HG02870 (cell line): ENCODE results near the gene CC2D1A.
"Not testable (repeated sequence)": the region's sequence is repeated elsewhere in the genome, so short reads cannot be mapped to it uniquely, and the experiment has no call there.

Experiments
- ATAC-seq: cut with Tn5 transposase; IDR thresholded peaks from one replicate; pipeline ENCODE4 v1.9.1; 2021; ENCODE audit warnings: mild to moderate bottlenecking, moderate library complexity; ENCODE audit not compliant: unreplicated experiment

CC2D1A gene

GRCh38 chr19:13959962-13960862, 54.2 kb downstream of the CC2D1A start:
- no peak for ATAC-seq

DNA sequence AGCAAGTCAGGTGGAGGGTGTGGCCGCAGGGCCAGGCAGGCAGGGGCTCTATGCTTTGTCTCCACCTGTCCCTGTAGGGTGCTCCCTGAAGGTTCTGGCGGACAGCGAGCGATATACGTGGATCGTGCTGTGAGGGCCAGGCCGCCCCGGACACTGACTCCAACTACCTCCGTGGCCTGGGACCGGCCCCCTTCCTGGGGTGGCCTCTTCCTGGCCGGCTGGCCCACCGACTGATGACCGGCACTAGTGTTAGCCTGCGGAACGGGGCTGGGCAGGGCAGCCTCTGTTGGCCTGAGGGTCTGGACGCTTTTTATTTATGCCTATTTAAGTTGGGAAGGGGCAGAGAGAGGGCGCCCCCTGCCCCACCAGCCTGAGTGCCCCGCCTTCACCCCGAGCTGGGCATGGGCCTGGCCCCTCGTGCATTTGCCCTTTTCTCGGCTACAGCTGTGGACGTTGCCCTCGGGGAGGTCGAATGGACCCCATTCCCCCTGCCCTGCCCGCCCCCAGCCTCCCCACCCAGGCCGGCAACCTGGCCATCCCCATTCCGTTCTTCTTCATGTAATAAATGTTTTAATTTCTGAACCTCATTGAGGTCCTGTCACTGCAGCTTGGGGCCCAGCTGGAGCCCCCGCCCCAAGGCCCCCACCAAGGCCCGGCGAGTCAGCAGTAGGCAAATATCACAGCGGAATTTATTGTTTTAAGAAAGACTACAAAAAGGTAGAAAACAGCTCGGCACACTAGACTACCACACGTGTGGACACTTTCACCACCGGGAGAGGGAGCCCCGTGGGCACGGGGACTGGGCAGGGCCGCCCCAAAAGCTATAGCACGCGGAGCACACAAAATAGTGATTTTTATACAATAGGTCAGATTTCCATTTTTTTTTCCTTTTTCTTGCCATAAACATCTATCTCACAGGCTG, 55.1 kb downstream of the CC2D1A start:
- no peak for ATAC-seq

DNA sequence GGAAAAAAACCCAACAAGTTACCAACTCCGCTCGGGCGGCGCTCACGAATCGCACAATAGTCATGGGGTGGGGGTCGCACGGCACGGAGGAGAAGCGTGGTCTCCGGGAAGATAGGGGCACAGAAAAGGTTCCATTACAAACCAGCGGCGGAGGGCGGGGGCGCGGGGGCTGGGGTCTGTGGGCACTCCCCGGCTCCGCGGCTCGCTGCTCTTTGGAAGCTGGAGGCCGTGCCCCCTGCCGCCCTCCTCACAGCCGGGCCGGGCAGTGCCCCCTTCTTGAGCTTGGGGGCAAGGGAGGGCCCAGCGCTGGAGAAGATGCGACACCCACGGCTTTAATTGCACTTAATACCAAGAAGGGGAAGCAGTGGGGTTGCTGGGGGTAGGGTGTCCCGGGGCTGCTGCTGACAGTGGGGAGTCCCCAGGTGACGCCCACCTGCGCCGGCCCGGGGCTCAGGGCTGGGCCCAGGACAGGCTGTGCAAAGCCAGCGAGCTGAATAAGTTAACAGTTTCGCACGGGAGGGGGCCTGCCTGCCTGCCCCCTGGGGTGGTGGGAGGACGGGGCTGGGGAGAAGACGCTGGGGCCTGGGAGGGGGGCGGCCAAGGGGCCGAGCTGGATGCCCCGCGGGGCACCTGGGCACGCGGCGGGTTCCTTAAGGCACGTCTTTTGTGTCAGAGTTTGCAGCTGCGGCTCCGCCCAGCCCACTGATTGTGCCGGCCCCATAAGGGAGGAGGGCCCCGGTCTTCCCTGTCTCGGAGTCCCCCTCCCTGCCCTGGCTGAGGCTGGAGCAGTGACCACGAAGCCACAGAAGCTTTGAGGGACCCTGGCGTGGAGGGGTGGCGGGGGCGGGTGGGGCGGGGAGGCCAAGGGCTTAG, 56.1 kb downstream of the CC2D1A start:
- no peak for ATAC-seq

DNA sequence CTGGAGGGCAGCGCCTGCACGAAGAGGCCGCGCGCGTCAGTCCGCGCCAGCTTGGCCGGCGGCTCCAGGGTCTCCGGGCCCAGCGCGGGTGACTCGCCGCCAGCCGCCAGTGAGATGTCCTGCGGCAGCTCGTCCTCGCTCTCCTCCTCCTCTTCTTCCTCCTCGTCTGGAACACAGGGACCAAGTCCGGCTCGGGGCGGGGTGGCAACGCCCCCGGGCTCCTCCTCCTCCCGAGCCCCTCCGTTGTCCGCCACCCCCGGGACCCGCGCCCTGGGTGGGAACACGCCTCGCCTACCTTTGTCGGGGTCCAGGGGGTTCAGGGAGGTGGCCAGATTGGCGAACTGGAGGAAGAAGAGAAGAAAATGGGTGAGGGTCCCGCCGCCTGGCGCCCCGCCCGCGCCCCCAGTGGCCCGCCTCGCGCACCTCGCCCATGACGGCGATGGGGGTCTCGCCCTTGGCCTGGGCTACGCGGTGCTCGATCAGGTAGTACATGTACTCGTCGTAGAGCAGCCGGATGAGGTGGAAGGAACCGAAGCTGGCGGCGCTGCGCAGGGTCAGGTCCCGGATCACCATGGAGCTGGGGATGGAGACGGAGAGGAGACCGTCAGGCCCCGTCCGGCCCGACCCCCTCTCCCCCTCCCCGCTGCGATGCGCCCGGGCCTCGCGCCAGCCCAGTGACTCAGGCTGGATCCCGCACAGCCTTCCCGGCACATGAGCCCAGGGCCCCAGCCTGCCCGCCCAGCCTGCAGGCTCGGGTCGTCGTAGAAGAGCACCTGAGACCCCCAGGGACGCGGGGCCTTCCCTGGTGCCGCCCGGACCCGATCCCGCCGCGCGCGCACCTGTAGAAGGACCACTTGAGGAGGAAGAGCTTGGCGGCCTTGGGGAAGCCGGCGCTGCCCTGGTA, 57.0 kb downstream of the CC2D1A start:
- no peak for ATAC-seq

DNA sequence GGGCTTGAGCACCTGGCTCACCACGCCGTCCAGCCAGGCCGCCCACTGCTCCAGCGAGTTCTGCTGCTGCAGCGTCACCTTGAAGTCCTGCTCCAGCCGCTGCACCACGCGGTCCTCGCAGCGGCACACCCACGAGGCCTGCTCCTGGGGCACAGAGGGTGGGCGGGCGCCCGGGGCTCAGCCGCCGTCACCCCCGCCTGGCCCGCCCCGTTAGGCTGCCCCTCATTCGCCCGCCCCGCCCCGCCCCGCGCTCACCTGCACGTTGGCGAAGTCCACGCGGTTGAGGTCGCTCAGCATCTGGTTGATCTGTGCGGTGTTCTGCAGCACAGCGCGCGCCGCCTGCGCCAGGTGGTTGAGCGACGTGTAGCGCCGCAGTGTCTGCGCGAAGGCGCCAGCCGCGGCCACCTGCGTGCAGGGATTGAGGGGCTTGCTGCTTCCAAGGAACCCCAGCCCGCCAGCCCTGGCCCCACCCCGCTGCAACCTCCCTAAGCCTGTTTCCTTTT, 57.7 kb downstream of the CC2D1A start:
- no peak for ATAC-seq

- ATAC-seq, result no peak
These were observed 58.8 kb downstream of the CC2D1A start for GRCh38 chr19:13964776-13965175.

- ATAC-seq, result no peak
These were observed 59.4 kb downstream of the CC2D1A start for GRCh38 chr19:13965377-13965896.

GRCh38 chr19:13965926-13966683, 60.1 kb downstream of the CC2D1A start:
- ATAC-seq, result no peak

DNA sequence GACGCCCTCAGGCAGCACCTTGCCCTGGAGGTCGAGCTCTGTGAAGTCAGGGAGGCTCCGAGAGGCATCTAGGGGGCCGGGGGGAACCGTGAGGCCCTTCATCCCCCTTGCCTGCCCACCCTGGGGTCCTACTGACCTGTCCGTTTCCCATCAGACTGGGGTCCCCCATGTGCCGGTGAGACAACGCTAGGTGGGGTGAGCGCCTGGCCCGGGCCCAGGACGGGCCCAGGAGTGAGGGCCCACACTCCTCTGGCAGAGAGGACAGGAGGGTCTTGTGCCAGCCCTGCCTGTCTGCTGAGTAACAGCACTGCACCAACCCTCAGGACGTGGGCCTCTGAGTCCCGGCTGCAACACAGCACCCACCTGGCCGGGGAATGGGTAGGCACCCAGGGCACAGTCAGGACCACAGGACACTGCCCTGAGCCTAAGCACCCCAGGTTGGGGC, 60.7 kb downstream of the CC2D1A start:
- no peak for ATAC-seq

- ATAC-seq, result not testable (repeated sequence)
These were observed 61.2 kb downstream of the CC2D1A start for GRCh38 chr19:13967206-13967605.

- no peak for ATAC-seq
These were observed 62.5 kb downstream of the CC2D1A start for GRCh38 chr19:13968383-13968935.

DNA sequence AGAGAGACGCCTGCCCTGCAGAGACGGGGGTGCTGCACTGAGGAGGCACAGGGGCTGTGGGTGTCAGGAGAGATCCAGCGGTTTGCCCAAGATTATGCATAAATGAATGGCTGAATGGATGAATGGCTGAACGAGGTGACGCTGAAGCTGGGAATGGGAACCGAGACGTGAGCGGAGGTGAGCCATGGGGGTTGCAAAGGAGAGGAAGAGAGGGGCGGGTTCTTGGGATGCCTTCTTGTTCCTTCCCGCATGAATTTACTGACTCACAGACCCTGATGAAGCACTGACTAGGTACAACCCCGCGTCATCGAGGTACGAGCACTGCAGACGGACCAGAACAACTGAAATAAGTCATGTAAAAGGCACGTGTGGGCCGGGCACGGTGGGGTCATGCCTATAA, 63.0 kb downstream of the CC2D1A start:
- ATAC-seq, result no peak

DNA sequence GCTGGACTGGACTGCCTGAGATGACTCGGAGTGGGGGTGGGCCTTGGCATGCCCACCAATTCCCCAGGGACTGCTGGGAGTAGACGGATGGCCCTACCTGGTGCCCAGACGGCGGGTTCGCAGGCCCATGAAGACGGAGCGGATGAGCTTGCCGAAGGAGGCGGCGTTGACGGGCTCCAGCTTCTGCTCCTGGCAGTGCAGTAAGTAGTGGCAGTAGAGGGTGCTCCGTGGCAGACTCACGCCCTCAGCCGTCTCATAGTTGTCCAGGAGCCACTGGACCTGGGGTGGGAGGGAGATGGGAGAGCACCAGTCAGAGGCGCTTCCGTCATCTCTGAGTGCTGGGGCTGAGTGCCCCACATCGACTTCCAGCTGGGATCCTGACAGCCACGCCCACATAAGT, 63.9 kb downstream of the CC2D1A start:
- no peak for ATAC-seq

- ATAC-seq, result not testable (repeated sequence)
These were observed 65.9 kb downstream of the CC2D1A start for GRCh38 chr19:13971868-13972267.

GRCh38 chr19:13972368-13973155, 66.6 kb downstream of the CC2D1A start:
- no peak for ATAC-seq

DNA sequence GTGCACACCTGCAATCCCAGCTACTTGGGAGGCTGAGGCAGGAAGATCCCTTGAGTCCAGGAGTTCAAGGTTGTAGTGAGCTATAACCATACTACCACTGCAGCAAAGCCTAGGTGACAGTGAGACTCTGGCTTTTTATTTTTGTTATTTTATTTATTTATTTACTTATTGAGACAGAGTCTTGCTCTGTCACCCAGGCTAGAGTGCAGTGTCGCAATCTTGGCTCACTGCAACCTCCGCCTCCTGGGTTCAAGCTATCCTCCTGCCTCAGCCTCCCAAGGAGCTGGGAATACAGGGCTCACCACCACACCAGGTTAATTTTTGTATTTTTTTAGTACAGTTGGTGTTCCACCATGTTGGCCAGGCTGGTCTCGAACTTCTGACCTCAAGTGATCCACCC, 67.5 kb downstream of the CC2D1A start:
- not testable (repeated sequence) for ATAC-seq

DNA sequence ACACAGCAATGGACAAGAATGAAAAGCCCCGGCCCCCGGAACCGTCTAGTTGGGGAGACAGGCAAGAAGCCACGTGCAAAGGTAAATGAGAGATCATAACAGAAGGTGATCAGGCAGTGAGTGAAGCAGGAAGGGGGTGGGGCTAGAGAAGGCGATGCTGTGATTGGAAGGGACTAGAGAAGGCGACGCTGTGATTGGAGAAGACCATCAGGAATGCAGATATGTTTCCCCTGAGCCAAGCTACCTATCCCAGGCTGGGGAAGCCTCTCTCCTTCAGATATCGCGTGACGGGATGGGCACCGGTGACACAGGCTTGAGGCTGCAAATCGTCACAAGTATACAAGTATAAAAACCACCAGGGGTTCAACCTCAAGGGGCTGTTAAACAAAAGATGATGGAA, 68.1 kb downstream of the CC2D1A start:
- ATAC-seq, result no peak
